HG03342 (cell line): ENCODE results near the gene BCR.
A peak's percentile ranks its signal among the peaks of the same experiment; 100 is the strongest.

Source experiments
- ATAC-seq: cut with Tn5 transposase; IDR thresholded peaks from one replicate; pipeline ENCODE4 v1.9.1; 2021; ENCODE audit warnings: mild to moderate bottlenecking, moderate library complexity; ENCODE audit not compliant: unreplicated experiment

Gene BCR

GRCh38 chr22:23258826-23259170, 78.5 kb downstream of the BCR start:
- ATAC-seq = no peak

DNA sequence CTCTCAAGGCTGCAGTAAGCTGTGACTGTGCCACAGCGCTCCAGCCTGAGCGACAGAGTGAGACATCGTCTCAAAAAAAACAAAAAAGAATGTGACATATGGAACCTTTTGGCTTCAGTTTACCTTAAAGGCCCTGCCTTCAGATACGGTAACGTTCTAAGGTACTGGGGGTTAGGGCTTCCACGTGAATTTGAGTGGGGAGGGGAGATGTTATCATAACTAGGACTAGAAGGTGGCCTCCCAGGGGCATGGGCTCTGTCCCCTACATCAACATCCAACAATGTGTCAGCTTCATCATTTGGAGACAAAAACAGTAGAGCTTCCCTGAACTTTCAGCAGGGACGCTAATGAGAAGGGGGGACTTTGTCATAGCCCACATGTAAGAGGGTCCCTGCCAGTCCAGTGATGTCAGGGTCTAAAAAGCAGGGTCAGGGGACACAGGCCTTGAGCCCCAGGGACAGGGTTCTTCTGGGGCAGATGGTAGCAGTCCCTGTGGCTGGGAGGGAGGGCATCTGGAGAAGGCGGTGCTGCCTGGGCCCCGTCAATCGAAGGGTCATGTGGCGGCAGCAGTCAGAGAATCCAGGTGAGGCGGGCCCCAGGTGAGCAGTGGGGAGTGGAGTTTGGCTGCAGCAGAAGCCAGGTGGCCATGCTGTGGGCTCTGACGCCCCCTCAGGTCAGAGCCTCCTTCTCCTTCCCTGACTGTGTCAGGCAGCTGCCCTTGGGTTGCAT, 79.8 kb downstream of the BCR start:
- no peak for ATAC-seq

- no peak for ATAC-seq
Observed at GRCh38 chr22:23260645-23261581, 80.6 kb downstream of the BCR start.

- no peak for ATAC-seq
Observed at GRCh38 chr22:23261900-23262450, 81.7 kb downstream of the BCR start.

- ATAC-seq = no peak
Observed at GRCh38 chr22:23262518-23263332, 82.4 kb downstream of the BCR start.

DNA sequence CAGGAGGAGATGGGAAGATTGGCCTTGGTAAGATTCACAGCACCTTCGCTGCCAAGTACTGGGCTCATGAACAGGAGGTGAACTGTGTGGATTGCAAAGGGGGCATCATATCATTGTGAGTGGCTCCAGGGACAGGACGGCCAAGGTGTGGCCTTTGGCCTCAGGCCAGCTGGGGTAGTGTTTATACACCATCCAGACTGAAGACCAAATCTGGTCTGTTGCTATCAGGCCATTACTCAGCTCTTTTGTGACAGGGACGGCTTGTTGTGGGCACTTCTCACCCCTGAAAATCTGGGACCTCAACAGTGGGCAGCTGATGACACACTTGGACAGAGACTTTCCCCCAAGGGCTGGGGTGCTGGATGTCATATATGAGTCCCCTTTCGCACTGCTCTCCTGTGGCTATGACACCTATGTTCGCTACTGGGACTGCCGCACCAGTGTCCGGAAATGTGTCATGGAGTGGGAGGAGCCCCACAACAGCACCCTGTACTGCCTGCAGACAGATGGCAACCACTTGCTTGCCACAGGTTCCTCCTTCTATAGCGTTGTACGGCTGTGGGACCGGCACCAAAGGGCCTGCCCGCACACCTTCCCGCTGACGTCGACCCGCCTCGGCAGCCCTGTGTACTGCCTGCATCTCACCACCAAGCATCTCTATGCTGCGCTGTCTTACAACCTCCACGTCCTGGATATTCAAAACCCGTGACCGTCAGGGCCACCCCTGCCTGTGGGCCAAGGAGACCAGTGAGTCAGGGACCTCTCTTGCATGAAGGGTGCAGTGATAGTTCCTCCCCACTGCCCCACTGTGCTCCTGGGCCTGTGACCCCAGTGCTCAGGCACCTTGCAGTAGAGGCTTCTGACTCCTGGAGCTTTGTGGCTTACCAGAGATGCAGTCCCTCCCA, 83.6 kb downstream of the BCR start:
- no peak for ATAC-seq

GRCh38 chr22:23264610-23265367, 84.5 kb downstream of the BCR start:
- no peak for ATAC-seq

DNA sequence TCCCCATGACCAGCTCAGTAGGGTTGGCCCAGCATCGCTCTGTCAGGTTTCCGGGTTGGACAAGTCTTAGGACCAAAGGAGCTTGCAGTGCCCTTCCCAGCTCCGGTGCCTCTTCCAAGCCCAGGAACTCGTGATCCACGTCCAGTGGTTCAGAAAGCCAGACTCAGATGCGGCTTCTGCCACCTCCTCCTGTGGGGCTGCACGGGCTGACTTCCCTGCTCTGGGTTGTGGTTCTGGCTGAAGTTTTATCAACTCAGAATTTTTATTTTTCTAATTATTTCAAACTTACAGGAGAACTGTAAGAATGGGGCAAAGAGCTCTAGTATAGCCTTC, 85.0 kb downstream of the BCR start:
- no peak for ATAC-seq

GRCh38 chr22:23266780-23267179, 86.5 kb downstream of the BCR start:
- no peak for ATAC-seq

DNA sequence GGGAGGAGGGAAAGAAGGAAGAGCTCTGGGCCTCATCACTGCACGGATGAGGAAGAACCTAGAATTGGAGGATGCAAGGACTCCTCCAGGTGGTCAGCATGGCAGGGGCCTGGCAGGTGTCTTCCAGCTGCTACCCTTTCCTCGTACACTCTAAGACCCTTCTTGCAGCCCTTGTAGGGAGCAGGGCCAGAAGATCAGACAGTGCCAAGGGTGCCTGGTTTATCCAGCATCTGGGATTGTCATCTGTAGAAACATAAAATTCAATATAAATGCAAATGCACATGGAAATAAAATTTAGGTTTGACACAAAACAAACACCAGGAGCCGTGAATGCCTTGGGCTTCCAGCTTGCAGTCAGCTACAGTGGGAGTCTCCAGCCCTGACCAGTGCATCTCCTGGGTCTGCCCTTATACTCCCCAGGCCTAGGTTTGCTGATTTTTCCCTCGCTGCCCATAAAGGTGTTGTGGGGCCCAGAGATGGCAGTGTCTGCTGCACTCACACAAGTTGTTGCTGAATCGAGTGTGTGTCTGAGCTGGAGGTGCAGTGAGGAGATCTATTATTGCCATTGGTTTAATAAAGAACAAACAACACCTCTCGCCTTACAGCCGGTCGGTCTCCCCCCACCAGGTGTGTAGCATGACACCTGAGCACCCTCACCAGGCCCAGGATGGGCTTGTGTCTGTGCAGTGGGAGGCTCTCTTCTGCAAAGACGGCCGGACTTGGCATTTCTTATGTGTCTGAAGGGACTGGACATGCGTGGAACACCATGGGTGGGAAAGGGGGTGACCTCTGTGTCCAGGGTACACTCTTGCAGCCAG, 87.1 kb downstream of the BCR start:
- ATAC-seq = no peak

- no peak for ATAC-seq
Observed at GRCh38 chr22:23268139-23268712, 87.9 kb downstream of the BCR start.

DNA sequence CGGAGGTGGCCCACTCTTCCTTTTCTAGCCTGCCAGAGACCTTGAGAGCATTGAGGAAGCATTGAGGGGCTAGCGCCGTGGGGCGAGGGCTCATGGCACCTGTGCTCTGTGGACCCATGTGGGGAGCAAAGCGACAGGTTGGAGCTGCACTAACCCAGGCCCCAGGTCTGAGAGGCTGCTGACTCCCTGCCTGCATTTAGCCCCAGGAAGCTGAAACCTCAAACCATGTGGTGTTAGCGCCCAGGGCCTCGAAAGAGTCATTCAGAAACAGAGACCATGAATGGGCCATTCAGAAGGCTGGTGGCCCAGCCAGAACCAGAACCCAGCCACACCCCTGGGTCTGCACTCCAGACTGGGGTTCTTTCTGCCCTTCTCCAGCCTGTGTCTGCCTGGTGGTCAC, 88.6 kb downstream of the BCR start:
- peak; percentile 46 for ATAC-seq

DNA sequence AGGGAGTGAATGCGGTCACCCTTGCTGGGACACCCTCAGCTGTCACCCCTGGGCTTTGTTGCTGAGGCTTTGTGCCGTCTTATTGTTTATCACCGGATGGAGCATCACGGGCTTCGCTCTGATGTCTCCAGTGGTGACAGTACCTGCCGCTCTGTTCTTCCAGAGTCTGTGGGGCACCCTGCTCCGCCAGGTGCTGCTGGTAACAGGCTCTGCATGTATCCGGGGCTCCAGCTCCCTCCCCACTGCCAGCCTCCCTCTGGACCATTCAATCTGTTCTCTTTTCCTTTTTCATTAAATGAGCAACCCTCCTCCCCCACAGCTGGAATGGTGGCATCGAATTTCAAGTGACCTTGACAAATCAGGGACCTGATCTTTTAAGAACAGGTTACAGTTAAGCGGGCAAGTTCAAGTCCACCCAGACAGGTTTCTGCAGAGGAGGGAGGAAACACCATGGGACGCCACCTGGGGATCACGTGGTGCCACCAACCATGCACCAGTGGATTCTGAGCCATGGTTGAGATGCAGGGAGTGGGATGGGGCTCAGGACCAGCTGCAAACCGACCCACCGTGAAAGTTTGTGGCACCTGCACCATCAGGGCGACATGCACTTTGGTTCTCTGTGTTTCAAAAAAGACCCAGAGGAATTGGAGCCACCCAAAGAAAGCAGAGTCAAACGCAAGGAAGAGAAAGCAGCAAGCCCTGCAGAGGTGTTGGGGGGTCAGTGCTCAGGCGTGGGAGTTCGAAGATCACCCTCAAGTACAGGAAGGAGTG, 89.3 kb downstream of the BCR start:
- no peak for ATAC-seq

GRCh38 chr22:23270212-23270733, 90.0 kb downstream of the BCR start:
- ATAC-seq = no peak

DNA sequence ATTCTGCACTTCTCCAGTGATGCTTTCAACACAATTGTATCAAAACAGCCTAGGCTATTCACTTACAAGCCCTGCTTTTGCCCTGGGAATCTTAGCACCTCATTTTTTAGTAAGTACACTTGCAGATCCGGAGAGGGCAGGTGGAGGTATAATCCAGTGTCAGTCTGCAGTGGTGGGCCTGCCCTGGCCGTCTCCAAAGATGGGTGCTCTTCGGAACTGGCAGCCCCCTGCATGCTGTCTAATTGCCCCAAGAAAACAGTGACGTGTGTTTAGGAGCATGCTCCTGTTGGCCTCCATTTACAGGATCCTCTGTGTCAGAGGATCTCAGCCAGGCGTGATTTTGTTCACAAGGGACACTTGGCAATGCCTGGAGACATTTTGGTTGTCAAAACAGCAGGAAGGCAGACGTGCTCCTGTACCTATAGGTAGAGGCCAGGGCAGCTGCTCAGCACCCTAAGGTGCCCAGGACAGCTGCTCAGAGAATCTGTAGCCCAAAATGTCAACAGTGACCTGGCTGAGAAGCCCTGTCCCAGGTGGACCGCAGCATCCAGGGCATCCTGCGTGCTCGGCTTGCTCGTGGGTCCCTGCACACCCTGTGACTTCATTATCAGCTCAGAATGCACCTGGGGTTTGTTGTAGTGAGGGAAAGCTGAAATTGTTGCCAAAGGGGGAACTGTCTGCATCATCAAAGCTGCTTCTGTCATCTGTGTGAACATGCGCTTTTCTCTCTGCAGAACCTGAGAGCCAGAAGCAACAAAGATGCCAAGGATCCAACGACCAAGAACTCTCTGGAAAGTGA, 90.7 kb downstream of the BCR start:
- ATAC-seq = no peak

DNA sequence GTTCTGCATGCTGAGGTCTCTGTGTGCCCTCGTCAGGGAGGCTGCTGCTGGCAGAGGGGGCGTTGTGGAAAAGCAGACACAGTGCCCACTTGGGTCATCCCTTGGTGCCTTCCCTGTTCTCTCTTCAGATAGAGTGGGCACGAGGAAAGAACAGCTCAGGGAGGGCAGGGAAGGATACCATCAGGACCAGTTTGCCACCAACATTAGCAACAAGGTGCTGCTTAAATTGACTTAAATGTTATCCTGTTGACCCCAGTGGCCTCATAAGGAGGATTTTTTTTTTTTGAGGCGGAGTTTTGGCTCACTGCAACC, 91.2 kb downstream of the BCR start:
- ATAC-seq = no peak

GRCh38 chr22:23272371-23272770, 92.1 kb downstream of the BCR start:
- no peak for ATAC-seq
